Spleen (tissue), 11 donors: ENCODE data around the gene VSTM4. TPM values are rescaled to one million over a fixed set of nuclear protein-coding genes. Genes with fewer than 3 reads are reported as not detected.

Source experiments
- DNase-seq: peaks from one replicate; pipeline ENCODE4 v3.0.0-alpha.2; 2020
- H3K27ac ChIP-seq, 8 donors: fragments of 200-600 bp; sonication (generic) in 7 of 8; 1 replicate in 4 of 8; 2 replicates in 4 of 8; pipeline versions ENCODE4 v1.5.0 to v1.8.0; 2016 to 2021; ENCODE audit warnings: inconsistent platforms in 4 of 8, mild to moderate bottlenecking in 4 of 8, moderate library complexity in 1 of 8
- H3K27me3 ChIP-seq, 7 donors: fragments of 200-600 bp; sonication (generic) in 6 of 7; replicated peaks in 1 of 7; 1 replicate in 4 of 7; 2 replicates in 3 of 7; pipeline versions ENCODE4 v1.5.0 to v1.8.0; 2016 to 2021; ENCODE audit warnings: inconsistent platforms in 3 of 7, mild to moderate bottlenecking in 1 of 7
- H3K36me3 ChIP-seq, 6 donors: fragments of 200-600 bp; sonication (generic) in 5 of 6; 1 replicate in 4 of 6; 2 replicates in 2 of 6; pipeline versions ENCODE4 v1.5.0 to v1.8.0; 2016 to 2021; ENCODE audit warnings: inconsistent platforms in 2 of 6
- H3K4me1 ChIP-seq, 6 donors: fragments of 200-600 bp; sonication (generic) in 5 of 6; 1 replicate in 3 of 6; 2 replicates in 3 of 6; pipeline versions ENCODE4 v1.5.0 to v1.8.0; 2016 to 2021; ENCODE audit warnings: inconsistent platforms in 3 of 6
- H3K4me3 ChIP-seq, 8 donors: fragments of 200-600 bp; sonication (generic) in 7 of 8; 1 replicate in 4 of 8; 2 replicates in 4 of 8; pipeline versions ENCODE4 v1.5.0 to v1.8.0; 2016 to 2021; ENCODE audit warnings: inconsistent platforms in 4 of 8, mild to moderate bottlenecking in 4 of 8, moderate library complexity in 2 of 8
- H3K9me3 ChIP-seq, 8 donors: fragments of 200-600 bp; sonication (generic) in 7 of 8; 1 replicate in 4 of 8; 2 replicates in 4 of 8; pipeline versions ENCODE4 v1.5.0 to v1.8.0; 2016 to 2021; ENCODE audit warnings: inconsistent platforms in 4 of 8
- POLR2A ChIP-seq, 3 donors: fragments of 450-650 bp; IDR thresholded peaks; one replicate each; pipeline ENCODE4 v1.5.1; 2017; ENCODE audit warnings: antibody characterized with exemption in 3 of 3, mild to moderate bottlenecking in 1 of 3
- POLR2AphosphoS5 ChIP-seq, 3 donors: sonication (generic); formaldehyde crosslinking; IDR thresholded peaks; one replicate each; pipeline ENCODE4 v1.5.1; 2017; ENCODE audit warnings: antibody characterized with exemption in 3 of 3
- WGBS, 5 donors: extraction: QIAGEN DNeasy Blood & Tissue Kit in 3 of 5; methylation state at CpG; one replicate each; pipeline versions ENCODE4 v1.1.5 to v1.1.7; 2013 to 2018; 5-methylcytosine and 5-hydroxymethylcytosine counted together
- intact Hi-C: fragments of 100-400 bp; cut with DNase I; formaldehyde crosslinking; loops from one replicate; pipeline ENCODE4 v1.15.0; 2023; ENCODE audit warnings: low total_unique reads
- polyA plus RNA-seq, 3 donors: library from polyadenylated mRNA; stranded (reverse); fragments of 200-250 nt; gene quantifications; one replicate each; pipeline ENCODE4 v1.2.1, GENCODE V29; 2013
- total RNA-seq, 7 donors: library from RNA; depleted of rRNA in 3 of 7; stranded (reverse); fragments of >200 nt in 3 of 7; fragmentation: NEBNext Ultra II Directional in 4 of 7; extraction: Animal tissue kit (Norgen Biotek cat#: 25700) in 4 of 7; gene quantifications; one replicate each; pipeline versions ENCODE4 v1.1.0 to v1.2.1, GENCODE V29; 2016 to 2021
- TF ChIP-seq, protein P1 (sequence below), 11 experiments: fragments of 200-600 bp in 7 of 11; fragments of 450-650 bp in 4 of 11; sonication (generic) in 4 of 11; IDR thresholded peaks in 8 of 11; conservative IDR thresholded peaks in 3 of 11; 1 replicate in 7 of 11; 2 replicates in 4 of 11; pipeline versions ENCODE4 v1.4.0 to v1.8.0; 2016 to 2021; ENCODE audit warnings: antibody characterized with exemption in 11 of 11, inconsistent platforms in 4 of 11, mild to moderate bottlenecking in 1 of 11
- donor health status: healthy with polysubstance abuse.
- donor health status: DM: no; HTN: no; CAD: no; lungs with moderate emphysema.
- donor health status: DM: no; HTN: no; CAD: no.
- donor health status: Bipolar disorder and iron deficiency.
- donor health status: healthy.
- donor health status: DM: no; HTN: no; CAD: no.
- donor health status: DM: yes; HTN: yes; CAD: no.

VSTM4 gene
- total and polyA plus RNA-seq, 10 donors, result 0.57 to 6.8 (median 3.1) TPM

DNA sequence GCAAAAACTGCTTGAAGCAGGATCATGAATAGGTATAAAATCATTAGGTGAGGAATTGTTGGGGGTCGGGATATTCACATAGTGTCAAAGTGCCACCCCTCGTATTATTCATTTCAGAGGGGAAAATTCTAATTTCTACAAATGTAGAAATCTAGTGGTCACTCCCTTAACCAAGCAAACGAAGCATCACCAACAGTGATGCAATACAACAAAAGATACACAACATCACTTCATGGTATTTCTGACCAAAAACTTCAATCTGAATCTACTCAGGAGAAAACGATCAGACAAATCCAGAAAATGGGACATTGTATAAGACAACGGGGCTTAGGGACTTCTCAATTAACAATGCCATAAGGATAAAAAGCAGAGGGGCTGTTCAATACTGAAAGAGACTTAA is 44.8 kb upstream of the VSTM4 start:
- TF ChIP-seq, protein P1, sequence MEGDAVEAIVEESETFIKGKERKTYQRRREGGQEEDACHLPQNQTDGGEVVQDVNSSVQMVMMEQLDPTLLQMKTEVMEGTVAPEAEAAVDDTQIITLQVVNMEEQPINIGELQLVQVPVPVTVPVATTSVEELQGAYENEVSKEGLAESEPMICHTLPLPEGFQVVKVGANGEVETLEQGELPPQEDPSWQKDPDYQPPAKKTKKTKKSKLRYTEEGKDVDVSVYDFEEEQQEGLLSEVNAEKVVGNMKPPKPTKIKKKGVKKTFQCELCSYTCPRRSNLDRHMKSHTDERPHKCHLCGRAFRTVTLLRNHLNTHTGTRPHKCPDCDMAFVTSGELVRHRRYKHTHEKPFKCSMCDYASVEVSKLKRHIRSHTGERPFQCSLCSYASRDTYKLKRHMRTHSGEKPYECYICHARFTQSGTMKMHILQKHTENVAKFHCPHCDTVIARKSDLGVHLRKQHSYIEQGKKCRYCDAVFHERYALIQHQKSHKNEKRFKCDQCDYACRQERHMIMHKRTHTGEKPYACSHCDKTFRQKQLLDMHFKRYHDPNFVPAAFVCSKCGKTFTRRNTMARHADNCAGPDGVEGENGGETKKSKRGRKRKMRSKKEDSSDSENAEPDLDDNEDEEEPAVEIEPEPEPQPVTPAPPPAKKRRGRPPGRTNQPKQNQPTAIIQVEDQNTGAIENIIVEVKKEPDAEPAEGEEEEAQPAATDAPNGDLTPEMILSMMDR (IDR thresholded peaks at IDR 0.05 in 8 of 11, conservative IDR thresholded peaks at IDR 0.05 in 3 of 11), result no peak
- TF ChIP-seq POLR2A (IDR thresholded peaks at IDR 0.05), result no peak
- TF ChIP-seq POLR2AphosphoS5 (IDR thresholded peaks at IDR 0.05), result no peak
- Histone ChIP-seq H3K36me3 (peaks cover 0 to 51% (median 0%) of the 10 kb centered on the region in 6 donors), H3K4me1 (peaks cover 0 to 8% (median 0%) of the 10 kb centered on the region in 6 donors), H3K9me3 (no peaks in the 10 kb centered on the region), H3K4me3 (no peak overlapping the region), H3K27ac (no peak overlapping the region), H3K27me3 (no peaks in the 10 kb centered on the region)
- DNase-seq, result no peak
- WGBS, 5 donors, result 82 to 89% (median 87%) methylated on average over 5 of the region's 5 CpGs
- intact Hi-C loops, result loop anchor here (5.0 kb wide), 1 partner anchor 178 kb away; no protein-coding TSS in a partner anchor

DNA sequence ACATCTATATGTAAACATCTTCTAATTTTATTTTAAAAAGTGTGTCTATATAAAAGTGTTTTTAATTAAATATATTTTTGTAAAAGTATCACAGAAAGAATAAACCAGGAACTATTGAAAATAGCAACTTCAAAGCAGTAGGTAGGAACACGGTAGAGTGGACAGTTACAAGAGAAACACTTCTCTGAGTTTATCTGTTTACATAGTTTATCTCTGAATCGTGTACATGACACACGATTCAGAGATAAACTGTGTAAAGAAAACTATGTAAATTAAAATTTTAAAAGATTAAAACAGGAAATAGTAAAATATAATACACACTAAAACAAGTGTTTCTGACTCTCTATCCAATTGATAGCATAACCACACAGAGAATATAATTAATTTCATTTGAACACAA is 43.6 kb upstream of the VSTM4 start:
- TF ChIP-seq POLR2A (IDR thresholded peaks at IDR 0.05) (no peak), POLR2AphosphoS5 (IDR thresholded peaks at IDR 0.05) (no peak)
- TF ChIP-seq, protein P1 (IDR thresholded peaks at IDR 0.05 in 8 of 11, conservative IDR thresholded peaks at IDR 0.05 in 3 of 11), result no peak
- no peak overlapping the region for H3K4me3 ChIP-seq
- H3K27me3 ChIP-seq, result peaks cover 0 to 3% (median 0%) of the 10 kb centered on the region in 7 donors
- WGBS, 5 donors, result 80 to 88% (median 83%) methylated on average over 3 of the region's 3 CpGs
- no peaks in the 10 kb centered on the region for H3K4me1 ChIP-seq
- no peaks in the 10 kb centered on the region for H3K9me3 ChIP-seq
- H3K27ac ChIP-seq, result no peak overlapping the region
- no peak for DNase-seq
- peaks cover 0 to 52% (median 0%) of the 10 kb centered on the region in 6 donors for H3K36me3 ChIP-seq
- intact Hi-C loops, result no loop called here

DNA sequence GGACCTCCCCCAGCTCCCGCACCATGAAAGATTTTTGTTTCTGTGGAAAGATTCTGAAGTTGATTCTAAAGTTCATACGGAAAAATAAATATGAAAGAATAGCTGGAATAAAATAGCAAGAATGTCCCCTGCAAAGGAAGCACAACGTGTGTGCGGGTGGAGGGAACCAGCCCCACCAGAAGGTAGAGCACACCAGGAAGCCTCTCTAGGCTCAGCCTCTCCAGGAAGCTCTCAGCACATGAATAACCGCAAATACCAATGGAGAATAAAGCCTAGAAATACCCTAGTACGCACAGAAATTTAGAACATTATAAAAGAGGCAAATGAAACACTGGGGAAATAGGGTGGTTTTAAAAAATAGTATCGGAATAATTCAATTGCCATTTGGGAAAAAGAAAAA is 43.1 kb upstream of the VSTM4 start:
- H3K36me3 ChIP-seq, result peaks cover 0 to 47% (median 0%) of the 10 kb centered on the region in 6 donors
- H3K27ac ChIP-seq, result no peak overlapping the region
- no peak for DNase-seq
- intact Hi-C loops, result no loop called here
- H3K9me3 ChIP-seq, result no peaks in the 10 kb centered on the region
- WGBS, 5 donors, result 67 to 80% (median 72%) methylated on average over 7 of the region's 7 CpGs
- H3K4me1 ChIP-seq, result no peaks in the 10 kb centered on the region
- H3K27me3 ChIP-seq, result peaks cover 0 to 5% (median 0%) of the 10 kb centered on the region in 7 donors
- H3K4me3 ChIP-seq, result no peak overlapping the region
- TF ChIP-seq POLR2AphosphoS5 (IDR thresholded peaks at IDR 0.05) (no peak), POLR2A (IDR thresholded peaks at IDR 0.05) (no peak)
- TF ChIP-seq, protein P1 (IDR thresholded peaks at IDR 0.05 in 8 of 11, conservative IDR thresholded peaks at IDR 0.05 in 3 of 11), result no peak

DNA sequence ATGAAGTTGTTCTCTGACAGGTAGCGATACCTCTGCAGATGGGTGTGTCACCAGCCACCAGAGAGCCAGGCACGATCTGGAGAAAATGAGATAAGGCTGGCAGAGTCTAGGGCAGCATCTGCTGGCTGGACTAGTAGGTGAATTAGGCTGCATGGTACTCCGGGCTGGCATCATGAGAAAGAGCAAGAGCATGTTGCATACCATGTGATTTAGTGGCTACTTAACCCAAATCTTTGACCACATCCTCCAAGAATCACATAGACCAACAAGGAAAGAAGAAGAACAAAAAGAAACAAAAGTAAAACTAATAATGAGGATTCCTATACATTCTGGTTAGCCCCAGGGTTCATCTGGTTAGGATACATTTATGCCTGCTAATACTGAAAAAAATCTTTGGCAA is 41.9 kb upstream of the VSTM4 start:
- DNase-seq, result no peak
- peaks cover 0 to 35% (median 0%) of the 10 kb centered on the region in 6 donors for H3K36me3 ChIP-seq
- no peak overlapping the region for H3K4me3 ChIP-seq
- peaks cover 0 to 12% (median 0%) of the 10 kb centered on the region in 7 donors for H3K27me3 ChIP-seq
- TF ChIP-seq, protein P1 (IDR thresholded peaks at IDR 0.05 in 8 of 11, conservative IDR thresholded peaks at IDR 0.05 in 3 of 11), result no peak
- TF ChIP-seq POLR2A (IDR thresholded peaks at IDR 0.05), result no peak
- TF ChIP-seq POLR2AphosphoS5 (IDR thresholded peaks at IDR 0.05), result no peak
- H3K4me1 ChIP-seq, result no peaks in the 10 kb centered on the region
- no peak overlapping the region for H3K27ac ChIP-seq
- H3K9me3 ChIP-seq, result no peaks in the 10 kb centered on the region
- WGBS, 5 donors, result 71 to 87% (median 86%) methylated on average over 3 of the region's 3 CpGs
- intact Hi-C loops, result no loop called here
